Cardiac muscle cell (in vitro differentiated cells and primary cell): ENCODE results near the gene TBPL2. TPM values are rescaled to one million over a fixed set of nuclear protein-coding genes. Genes with fewer than 3 reads are reported as not detected.
"Not testable (repeated sequence)": the region's sequence is repeated elsewhere in the genome, so short reads cannot be mapped to it uniquely, and the experiment has no call there.

Source experiments
- DNase-seq, 2 donors: peaks; one replicate each; pipeline versions ENCODE4 v3.0.0 to v3.0.0-alpha.2; 2010 to 2017; ENCODE audit warnings: low read depth in 1 of 2, low spot score in 1 of 2
- H3K27ac ChIP-seq: fragments of 200-600 bp; sonication (generic); 2 replicates; pipeline ENCODE4 v1.5.1; 2016
- H3K27me3 ChIP-seq: fragments of 200-600 bp; sonication (generic); 2 replicates; pipeline ENCODE4 v1.6.0; 2016; ENCODE audit warnings: control low read depth
- H3K36me3 ChIP-seq: fragments of 200-600 bp; sonication (generic); 2 replicates; pipeline ENCODE4 v1.5.1; 2016; ENCODE audit warnings: control low read depth
- H3K4me1 ChIP-seq: fragments of 200-600 bp; sonication (generic); 2 replicates; pipeline ENCODE4 v1.8.1; 2017; ENCODE audit warnings: low read depth, mild to moderate bottlenecking, mixed run types
- H3K4me3 ChIP-seq: fragments of 200-600 bp; sonication (generic); 2 replicates; pipeline ENCODE4 v1.5.1; 2016; ENCODE audit warnings: mild to moderate bottlenecking
- H3K9me3 ChIP-seq: fragments of 200-600 bp; sonication (generic); 2 replicates; pipeline ENCODE4 v1.5.1; 2017; ENCODE audit warnings: low read depth, mild to moderate bottlenecking, control low read depth
- CTCF ChIP-seq: IDR thresholded peaks from 2 replicates; pipeline ENCODE4 v1.5.1; 2012; ENCODE audit warnings: low read depth, mild to moderate bottlenecking, low read length
- polyA plus RNA-seq: library from polyadenylated mRNA; unstranded; fragments of >200 nt; fragmentation: Nextera tagmentation; extraction: Ambion mirVana; gene quantifications from 2 replicates; pipeline ENCODE4 v1.2.1, GENCODE V29; 2016
- total RNA-seq: library from RNA; depleted of rRNA; stranded (reverse); fragments of >200 nt; gene quantifications from 2 replicates; pipeline ENCODE4 v1.2.3, GENCODE V29; 2016

The TBPL2 gene
- not detected in 2 replicates for total RNA-seq
- not detected in 2 replicates for polyA plus RNA-seq

DNA sequence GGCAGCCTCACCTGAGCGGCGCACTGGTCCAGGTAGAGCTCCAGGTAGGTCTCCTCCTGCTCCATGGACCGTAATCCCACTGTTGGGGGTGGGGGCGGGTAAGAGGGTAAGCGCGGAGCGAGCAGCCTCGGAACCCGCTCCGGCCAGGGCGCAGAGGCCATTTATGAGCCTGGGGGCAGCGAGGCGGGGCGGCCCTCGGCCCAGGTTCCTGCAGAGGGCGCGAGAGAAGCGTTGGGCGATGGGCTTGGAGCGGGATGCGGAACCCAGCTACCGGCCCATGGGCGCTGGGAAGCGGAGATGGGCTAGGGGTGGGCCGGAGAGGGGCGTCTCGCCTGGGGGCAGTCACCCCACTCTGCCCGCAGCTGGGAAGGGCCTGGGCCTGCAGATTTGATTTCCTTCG lies at the start of gene TBPL2:
Gene TBPL2 (minus strand): TSS at position 232 of the 400 bp plus-strand sequence. CDS start 167 bp downstream, at position 65.
- Histone ChIP-seq H3K9me3 (no peaks in the 10 kb centered on the region), H3K36me3 (no peaks in the 10 kb centered on the region), H3K27me3 (peaks cover 9% of the 10 kb centered on the region), H3K4me1 (no peaks in the 10 kb centered on the region), H3K27ac (no peak within 1 kb of the TSS), H3K4me3 (no peak within 1 kb of the TSS)
- TF ChIP-seq CTCF, result peak; percentile 53
- peak in 1 of 2 donors; percentile 29 for DNase-seq

- H3K27ac ChIP-seq, result no peak overlapping the region
- H3K4me1 ChIP-seq, result no peaks in the 10 kb centered on the region
- DNase-seq, result no peak
- no peak for TF ChIP-seq CTCF
- no peaks in the 10 kb centered on the region for H3K9me3 ChIP-seq
- no peaks in the 10 kb centered on the region for H3K36me3 ChIP-seq
- H3K27me3 ChIP-seq, result no peaks in the 10 kb centered on the region
- no peak overlapping the region for H3K4me3 ChIP-seq
Observed at GRCh38 chr14:55488204-55488603, 47.8 kb upstream of the TBPL2 start.

DNA sequence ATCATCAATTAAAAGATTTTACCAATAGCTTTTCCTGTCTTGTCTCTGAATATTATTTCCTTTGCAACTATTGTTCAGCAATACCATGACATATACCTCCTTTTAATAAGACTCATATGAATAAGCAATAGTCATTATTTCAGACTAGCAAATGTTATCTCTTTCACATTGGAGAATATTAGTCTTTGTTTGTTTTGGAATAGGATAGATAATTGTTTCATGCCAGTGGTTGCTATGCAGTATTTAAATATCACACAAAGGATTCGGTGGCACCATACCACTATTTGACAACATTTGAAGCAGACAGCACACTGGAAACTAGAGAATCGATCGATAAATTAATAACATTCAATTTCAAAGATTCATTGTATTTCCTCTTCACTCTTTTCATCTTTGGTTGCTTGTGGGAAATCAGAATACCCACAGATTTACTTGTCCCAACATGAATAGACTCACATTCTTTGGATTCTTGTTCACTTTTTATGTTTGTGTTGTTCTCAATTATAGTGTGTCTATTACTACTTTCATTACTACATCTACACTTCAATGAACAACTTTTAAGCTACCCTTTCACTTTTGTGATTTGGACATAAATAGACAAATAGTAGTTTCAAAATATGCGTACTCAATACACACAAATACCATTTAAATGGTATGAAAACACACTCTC lies 42.7 kb upstream of the TBPL2 start:
- no peak for DNase-seq
- no peak for TF ChIP-seq CTCF

GRCh38 chr14:55481769-55482168 lies 41.4 kb upstream of the TBPL2 start:
- DNase-seq, result no peak
- no peak overlapping the region for H3K4me3 ChIP-seq
- no peaks in the 10 kb centered on the region for H3K27me3 ChIP-seq
- no peaks in the 10 kb centered on the region for H3K9me3 ChIP-seq
- H3K4me1 ChIP-seq, result no peaks in the 10 kb centered on the region
- no peak for TF ChIP-seq CTCF
- no peak overlapping the region for H3K27ac ChIP-seq
- no peaks in the 10 kb centered on the region for H3K36me3 ChIP-seq

More for the DNA sequence above, 42.7 kb upstream of the TBPL2 start:
- no peak overlapping the region for H3K27ac ChIP-seq
- no peaks in the 10 kb centered on the region for H3K4me1 ChIP-seq
- H3K4me3 ChIP-seq, result no peak overlapping the region
- H3K36me3 ChIP-seq, result no peaks in the 10 kb centered on the region
- H3K27me3 ChIP-seq, result no peaks in the 10 kb centered on the region
- no peaks in the 10 kb centered on the region for H3K9me3 ChIP-seq

- Histone ChIP-seq H3K27me3 (no peaks in the 10 kb centered on the region), H3K27ac (no peak overlapping the region), H3K4me1 (no peaks in the 10 kb centered on the region), H3K9me3 (no peaks in the 10 kb centered on the region), H3K36me3 (no peaks in the 10 kb centered on the region), H3K4me3 (no peak overlapping the region)
- DNase-seq, result peak in 1 of 2 donors; percentile 6
- TF ChIP-seq CTCF, result no peak
Observed at GRCh38 chr14:55477680-55478079, 37.3 kb upstream of the TBPL2 start.

- not testable (repeated sequence) for H3K9me3 ChIP-seq, H3K4me1 ChIP-seq, H3K27ac ChIP-seq, DNase-seq, H3K27me3 ChIP-seq, H3K4me3 ChIP-seq, H3K36me3 ChIP-seq
Observed at GRCh38 chr14:55476448-55476847, 36.0 kb upstream of the TBPL2 start.
